GM12874 (cell line): Measurements from ENCODE around the gene ASPSCR1.

ENCODE experiments used
- TF ChIP-seq, protein P1 (sequence below): IDR thresholded peaks from 2 replicates; pipeline ENCODE4 v1.5.1; 2011; ENCODE audit warnings: low read depth, mild to moderate bottlenecking, control low read depth, low read length, moderate library complexity; ENCODE audit not compliant: insufficient read depth

The ASPSCR1 gene

DNA sequence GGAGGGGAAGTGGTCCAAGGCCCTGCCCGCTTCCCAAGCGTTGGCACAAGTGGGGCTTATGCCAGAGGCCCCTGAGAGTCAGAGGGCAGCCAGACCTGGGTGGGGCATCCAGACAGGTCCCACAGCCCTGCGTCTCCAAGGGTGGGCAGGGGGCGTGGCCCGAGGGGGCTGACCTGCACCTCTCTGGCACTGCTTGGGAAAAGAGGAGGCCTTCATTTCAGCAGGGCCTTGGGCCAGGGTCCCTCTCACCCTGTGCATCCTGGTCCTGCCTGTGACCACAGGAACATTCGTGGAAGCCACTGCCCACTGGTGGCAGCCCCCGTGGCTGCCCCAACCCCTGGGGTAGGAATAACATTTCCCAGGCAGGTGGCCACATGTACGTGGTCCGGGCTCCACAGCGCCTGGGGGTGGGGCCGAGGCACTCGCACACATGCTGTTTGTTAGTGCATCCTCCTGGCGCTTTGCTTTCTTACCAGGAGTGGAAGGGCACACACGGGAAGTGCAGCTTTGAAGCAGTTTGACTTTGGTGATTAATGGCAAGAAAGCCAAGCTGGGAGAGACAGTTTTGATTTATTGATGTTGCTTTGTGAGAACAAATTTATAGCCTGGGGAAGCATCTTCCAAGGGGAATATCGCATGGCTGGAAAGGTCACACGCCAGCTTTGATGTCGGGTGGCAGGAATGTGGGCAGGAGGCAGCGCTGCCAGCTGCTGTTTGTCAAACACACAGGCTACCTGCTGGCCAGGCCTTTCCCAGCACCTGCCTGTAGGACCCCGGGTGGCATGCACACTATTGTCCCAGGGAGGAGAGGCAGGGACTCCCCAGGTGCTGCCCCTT lies 40.9 kb downstream of the ASPSCR1 start:
- TF ChIP-seq, protein P1, sequence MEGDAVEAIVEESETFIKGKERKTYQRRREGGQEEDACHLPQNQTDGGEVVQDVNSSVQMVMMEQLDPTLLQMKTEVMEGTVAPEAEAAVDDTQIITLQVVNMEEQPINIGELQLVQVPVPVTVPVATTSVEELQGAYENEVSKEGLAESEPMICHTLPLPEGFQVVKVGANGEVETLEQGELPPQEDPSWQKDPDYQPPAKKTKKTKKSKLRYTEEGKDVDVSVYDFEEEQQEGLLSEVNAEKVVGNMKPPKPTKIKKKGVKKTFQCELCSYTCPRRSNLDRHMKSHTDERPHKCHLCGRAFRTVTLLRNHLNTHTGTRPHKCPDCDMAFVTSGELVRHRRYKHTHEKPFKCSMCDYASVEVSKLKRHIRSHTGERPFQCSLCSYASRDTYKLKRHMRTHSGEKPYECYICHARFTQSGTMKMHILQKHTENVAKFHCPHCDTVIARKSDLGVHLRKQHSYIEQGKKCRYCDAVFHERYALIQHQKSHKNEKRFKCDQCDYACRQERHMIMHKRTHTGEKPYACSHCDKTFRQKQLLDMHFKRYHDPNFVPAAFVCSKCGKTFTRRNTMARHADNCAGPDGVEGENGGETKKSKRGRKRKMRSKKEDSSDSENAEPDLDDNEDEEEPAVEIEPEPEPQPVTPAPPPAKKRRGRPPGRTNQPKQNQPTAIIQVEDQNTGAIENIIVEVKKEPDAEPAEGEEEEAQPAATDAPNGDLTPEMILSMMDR = no peak

DNA sequence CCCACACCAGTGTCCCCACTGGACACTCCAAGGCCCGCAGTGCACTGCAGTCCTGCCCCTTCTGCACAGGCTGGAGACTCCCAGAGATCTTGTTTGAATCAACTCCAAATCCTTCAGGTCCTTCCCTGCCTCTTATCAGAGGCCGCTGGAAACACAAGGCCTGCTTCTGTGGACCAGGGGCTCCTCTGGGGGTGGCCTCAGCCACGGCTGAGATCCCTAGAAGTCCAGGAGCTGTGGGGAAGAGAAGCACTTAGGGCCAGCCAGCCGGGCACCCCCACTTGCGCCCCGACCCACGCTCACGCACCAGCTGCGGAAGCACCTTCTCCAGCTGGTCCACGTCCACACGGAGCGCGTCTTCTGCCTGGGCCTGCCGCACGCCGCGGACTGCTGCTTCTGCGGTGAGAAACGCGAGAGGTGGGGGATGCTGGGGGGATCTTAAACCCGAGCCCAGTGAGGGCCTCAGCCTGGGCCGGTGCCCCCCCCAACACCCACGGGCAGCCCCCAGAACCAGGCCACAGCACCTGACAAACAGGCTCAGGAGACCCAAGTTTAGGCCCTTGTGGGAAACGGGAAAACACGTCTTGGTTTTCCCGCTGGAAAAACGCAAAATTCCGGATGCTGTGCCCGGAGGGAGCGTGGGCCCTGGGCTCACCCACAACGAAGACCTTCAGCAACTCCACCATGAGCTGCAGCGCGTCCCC lies 41.7 kb downstream of the ASPSCR1 start:
- TF ChIP-seq, protein P1 = no peak

DNA sequence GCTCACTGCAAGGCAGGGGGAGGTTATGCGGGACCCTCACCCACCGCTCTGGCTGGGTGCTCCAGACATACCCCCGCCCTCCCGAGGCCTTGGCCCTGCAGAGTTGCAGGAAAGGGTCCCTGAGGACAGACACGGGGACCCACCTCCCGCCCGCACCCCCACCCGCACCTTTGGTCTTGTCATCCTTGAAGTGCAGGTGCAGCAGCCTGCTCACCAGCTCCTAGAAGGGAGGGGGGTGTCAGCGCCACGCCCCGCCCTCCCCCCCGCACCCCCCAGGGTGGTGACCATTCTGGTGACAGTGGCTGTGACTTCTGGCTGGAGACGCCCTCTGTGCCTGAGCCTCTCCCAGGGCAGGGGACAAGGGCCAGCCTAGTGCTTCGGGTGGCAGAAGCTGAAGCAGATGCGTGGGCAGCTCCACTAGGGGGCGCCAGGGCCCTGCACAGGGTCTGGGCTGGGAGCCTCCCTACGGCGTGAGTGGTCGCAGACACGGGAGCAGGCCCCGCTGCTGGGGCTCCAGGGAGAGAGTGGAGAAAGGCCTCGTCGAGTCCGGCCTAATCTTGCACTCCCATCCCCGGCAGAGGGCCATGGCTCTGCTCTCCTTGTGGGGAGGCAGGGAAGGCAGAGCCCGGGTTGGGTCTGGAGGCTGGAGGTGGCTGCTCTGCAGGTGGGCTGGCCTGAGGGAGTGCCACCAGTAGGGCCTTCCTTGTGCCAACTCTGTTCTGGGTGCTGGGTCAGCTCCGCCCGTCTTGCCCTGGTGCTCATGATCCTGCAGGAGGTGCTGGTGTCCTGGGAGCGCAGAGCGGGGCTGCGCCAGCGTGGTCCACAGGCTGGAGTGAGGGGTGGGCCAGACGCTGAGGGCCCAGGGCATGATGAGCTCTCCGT lies 42.5 kb downstream of the ASPSCR1 start:
- TF ChIP-seq, protein P1 = peak; percentile 94

DNA sequence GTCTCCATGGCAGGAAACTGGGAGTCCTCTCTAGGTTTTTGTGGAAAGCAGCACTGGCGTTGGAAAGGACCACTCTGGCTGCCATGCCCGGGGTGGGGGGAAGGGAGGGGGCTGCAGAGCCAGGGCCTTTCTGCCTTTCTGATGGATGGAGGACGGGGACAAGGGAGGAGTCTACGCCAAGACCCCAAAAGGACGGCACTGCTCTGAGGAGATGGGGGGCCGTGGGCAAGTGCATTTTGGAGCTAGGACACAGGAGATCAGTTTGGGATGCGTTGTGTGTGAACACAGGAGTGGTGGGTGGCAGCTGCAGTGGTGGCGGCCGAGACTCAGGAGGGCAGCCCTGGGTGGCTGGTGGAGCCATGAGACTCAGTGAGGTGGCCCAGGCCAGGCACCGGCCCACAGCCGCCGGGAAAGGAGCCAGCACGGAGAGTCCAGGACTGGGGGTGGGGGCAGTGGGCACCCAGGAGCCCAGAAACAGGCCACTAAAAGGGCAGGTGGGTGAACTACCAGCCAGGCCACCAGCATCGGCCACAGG lies 43.2 kb downstream of the ASPSCR1 start:
- TF ChIP-seq, protein P1 = no peak

DNA sequence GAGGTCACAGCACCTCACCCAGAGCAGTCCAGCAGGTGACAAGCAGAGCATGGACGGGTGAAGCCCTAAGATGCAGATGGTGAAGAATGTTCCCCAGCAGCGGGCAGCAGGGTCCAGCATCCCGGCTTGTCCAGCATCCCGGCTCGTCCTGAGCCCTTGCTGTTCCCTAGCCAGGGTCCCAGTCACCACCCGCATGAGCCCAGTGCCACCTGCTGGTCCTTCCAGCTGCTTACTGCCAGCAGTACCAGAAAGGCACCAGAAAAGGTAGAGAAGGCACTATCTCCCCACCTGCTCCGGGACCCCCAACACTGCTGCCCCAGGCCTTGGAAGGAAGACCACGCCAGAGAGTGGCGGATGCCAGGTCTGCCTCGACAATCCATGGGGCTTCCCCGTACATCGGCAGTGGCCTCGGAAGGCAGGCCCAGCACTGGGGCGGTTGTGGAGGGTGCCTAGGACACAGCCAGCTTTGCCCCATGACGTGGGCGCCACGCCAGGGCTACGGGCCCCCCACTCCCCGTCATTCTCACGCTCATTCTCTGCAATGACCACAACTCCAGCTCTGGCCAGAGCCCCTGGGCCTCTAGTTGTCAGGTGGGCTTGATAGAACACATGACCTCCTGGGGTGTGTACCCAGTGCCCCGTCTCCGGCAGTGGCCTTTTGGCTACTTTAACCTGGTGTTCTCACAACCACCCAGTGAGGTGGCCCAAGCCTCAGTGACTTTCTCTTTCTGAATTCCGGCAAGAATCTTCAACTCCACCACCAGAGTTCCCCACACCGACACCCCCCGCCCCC lies 43.9 kb downstream of the ASPSCR1 start:
- TF ChIP-seq, protein P1 = peak; percentile 60

DNA sequence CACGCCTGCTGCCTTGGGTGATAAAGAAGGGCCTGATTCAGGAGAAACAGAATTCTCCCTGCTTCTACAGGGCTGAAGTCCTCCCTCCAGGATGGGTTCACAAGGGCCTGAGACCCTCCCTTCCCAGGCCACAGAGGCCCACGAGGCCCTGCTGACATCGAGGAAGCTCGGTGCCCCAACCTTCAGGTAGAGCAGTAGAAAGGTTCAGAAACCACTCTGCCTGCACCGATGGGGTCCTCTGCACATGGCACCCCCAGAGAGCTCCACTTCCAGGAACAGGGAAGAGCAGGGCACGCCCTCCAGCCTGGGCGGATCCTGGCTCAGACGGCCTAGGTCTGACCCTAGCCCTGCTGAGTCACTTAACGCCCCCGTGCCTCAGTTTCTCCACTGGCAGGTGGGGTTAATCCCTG lies 44.5 kb downstream of the ASPSCR1 start:
- TF ChIP-seq, protein P1 = no peak
